ENCODE measurements around the gene SHB.

GRCh38 chr9:38083858-38084555 lies 15.0 kb upstream of the SHB start:
- TF ChIP-seq POLR2A (IDR thresholded peaks at IDR 0.05; ENCODE audit: low read length): no peak
- TF ChIP-seq CTCF (IDR thresholded peaks at IDR 0.05): no peak
- no peak for TF ChIP-seq MAZ (IDR thresholded peaks at IDR 0.05; ENCODE audit: borderline replicate concordance, low read depth, low read length)
- no peak for TF ChIP-seq HDAC2 (IDR thresholded peaks at IDR 0.05)
- TF ChIP-seq CHD2 (IDR thresholded peaks at IDR 0.05; ENCODE audit: low read length, partially characterized antibody): no peak
- no peak for TF ChIP-seq ESRRA (IDR thresholded peaks at IDR 0.05; ENCODE audit: borderline replicate concordance, low read length)
- no peak for TF ChIP-seq REST (IDR thresholded peaks at IDR 0.05)

All from A549 (cell line).